GM18517 (cell line): ENCODE data around the gene TOX4.
"Not testable (repeated sequence)": the region's sequence is repeated elsewhere in the genome, so short reads cannot be mapped to it uniquely, and the experiment has no call there.

Experiments
- ATAC-seq: cut with Tn5 transposase; IDR thresholded peaks from one replicate; pipeline ENCODE4 v1.9.1; 2021; ENCODE audit warnings: mild to moderate bottlenecking, moderate library complexity; ENCODE audit not compliant: unreplicated experiment

TOX4 gene

DNA sequence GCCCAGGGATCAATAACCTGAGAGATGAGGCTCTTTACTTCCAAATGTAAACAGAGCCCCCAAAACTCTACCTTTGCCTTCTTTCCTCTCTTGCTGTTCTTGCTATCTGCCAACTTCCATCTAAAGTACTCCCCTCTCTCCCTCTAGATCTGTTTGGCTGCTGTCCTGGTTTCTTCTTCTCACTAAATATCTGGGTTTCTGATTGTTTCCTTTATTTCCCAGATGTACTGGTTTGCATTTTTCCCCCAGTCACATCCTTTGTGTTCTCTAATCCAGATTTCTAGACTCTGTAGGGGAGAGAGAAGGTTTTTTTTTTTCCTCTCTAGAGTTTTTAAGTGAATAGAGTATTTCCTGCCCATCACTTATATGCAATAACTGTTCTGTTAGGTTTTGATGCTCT, 56.3 kb downstream of the TOX4 start:
- no peak for ATAC-seq

DNA sequence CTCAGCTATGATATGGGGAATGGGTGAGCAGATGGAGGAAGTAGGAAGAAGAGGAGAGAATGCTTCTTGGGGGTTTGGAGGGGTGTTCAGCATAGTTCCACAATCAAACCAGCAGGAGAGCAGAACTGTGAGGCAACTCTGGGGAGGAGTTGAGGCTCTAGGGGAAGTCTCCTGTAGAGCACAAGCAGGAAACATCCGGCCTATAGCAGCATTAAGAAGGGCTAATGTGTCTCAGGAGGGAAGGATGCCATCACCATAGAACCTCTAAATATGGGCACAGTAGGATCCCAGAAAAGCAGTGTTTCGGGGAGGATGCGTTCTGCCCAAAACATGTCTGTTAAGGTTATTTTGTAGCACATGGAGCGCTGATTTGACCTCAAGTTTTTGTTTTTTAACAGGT, 57.6 kb downstream of the TOX4 start:
- no peak for ATAC-seq

DNA sequence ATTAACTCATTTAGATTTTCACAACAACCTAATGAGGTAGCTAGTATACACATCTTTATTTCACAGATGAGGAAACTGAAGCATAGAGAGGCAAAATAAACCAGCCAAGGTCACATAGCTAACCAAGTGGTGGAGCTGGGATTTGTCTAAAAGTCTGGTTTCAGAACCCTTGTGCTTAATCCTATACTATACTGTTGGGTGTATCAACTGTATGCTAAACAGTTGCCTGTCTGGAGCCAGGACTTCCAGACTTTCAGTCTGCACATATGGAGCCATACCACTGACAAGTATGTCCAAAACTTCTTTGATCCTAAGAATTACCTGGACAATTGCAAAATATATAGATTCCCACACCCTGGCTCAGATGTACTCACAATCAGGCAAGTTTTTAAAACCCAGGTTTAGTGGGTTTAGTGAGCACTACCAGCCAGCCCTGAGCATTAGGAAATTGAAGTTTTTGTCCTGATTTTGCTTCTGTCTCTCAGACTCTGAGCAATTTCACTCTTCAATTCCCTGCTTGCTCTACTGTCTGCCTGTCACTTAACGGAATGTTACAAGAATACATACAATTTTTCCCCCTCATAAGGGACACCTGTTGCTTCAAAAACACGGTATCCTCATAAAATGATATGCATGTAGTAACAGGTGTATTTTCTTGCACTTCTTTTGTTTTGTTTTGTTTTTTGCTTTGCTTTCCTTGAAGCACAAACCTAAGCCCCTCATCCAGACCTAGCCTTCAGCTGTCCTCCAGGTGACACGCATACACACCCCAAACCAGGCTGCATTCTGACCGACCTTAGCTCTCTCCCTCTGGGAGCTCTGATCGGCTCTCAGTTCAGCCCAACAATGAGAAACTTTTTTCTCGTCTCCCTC, 58.8 kb downstream of the TOX4 start:
- no peak for ATAC-seq

DNA sequence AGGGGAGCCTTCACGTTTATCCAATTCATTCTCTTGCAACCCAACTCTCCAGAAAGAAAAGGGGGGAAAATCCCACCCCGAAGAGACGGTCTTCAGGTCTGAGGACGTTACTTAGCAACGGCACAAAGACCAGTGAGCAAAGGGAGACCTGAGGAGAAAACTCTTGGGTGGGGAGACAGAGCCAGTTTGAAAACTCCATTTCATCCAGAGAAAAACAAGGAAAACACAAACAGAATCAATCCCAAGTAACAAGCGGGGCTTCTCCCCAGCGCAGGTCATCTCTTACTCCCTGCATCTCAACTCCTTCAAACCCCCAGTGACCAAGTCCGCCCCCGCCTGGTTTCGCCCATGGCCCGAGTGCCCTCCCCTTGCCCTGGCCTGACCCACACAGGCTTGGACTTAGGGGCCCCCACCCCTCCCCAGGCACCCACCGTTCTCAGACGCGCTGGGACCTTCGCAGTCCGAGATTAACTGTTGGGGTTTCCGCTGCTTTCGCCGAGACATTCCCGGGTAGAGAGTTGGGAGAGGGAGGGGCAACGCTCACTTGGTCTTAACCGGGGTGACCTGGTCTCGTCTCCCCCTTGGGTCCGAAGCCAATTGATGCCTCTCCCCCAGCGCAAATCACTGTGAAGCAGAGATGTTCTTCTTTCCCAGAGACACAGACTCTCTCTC, 59.6 kb downstream of the TOX4 start:
- ATAC-seq: no peak

DNA sequence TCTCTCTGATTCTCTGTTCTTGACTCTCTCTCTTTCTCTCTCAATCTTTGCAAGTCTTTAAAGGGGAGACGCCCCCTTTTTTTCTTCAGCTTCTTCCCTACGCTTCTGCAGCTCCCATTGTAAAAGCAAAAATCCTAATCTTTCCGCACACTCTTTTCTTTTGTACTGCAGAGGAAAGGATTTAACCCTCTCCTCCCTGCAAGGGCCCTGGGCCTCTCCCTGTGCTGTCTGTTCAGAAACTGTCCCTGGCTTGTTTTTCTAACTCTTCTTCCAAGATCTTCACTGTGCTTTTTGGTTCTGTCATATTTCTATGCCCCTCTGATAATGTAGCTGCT, 60.1 kb downstream of the TOX4 start:
- no peak for ATAC-seq

DNA sequence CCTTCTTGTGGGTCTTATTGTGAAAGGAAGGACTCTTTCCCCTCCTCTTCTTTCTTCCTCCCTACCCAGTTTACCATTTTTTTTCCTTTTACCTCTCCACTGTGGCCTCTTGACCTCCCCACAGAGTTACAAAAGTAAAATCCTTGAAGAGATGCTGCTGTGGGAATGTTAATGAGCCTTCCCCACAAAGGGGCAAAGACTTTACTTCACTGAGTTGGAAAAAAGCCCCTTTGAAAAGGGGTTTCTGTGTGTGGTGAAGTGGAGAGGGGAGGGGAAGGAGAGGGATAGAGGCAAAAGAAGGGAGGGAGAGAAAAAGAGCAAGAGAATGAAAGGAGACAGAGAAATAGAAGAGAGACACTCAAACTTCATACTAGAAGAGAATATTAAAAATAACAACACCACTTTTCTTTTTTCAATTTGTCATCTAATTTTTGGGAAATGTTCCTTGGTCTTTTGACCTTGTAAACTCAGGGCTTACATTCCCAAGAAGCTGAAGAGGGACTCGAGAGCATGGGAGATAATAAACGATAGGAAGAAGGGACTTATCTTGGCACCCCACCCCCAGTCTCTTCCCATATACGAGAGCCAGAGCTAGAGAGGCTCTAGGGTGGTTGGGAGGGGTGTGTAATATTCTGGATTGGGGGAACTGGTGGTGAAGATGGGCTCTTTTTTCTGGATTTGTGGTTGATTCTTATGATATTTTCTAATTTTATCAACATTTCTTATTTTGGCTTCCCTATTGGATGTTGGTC, 62.4 kb downstream of the TOX4 start:
- ATAC-seq: no peak

DNA sequence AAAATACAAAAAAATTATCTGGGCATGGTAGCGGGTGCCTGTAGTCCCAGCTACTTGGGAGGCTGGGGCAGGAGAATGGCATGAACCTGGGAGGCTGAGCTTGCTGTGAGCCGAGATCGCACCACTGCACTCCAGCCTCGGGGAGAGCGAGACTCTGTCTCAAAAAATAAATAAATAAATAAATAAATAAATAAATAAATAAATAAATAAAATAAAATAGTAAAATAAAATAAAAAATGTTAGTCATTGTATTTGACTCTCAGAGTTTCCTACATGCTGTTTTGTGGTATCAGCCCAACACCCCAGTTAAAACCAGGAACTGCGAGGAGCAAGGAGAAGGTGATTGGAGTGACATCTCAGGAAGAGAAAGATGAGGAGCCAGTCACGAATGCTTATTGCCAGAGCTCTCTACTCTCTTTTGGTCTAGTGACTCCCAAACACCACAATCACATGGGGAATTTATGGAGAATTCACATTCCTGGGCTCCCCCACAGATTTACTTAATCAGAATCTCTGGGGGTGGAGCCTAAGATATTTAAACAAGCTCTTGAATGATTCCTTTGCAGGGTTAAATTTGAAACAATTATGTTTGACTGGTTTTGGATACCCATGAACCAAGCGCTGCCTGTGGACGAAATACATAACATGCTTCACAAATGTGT, 64.5 kb downstream of the TOX4 start:
- no peak for ATAC-seq

DNA sequence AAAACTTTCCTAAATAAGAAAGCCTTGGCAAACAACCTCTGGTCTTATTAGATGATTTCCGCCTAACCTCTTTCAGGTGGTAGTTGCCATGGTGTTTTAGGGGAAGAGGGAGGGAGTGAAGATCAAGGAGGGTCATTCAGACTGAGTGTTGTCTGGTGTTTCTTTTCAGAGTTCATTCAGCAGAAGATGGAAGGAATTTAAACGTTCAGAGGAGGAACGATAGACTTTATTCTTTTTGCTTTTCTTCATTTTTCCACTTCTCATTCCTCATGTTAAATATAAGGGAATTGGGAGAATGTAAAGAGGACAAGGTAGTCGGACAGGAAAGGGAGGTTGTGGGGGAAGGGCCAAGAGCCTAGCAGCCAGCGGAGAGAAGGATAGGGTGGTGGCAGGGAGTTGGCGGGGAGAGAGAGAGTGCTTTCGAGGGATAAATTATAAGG, 66.5 kb downstream of the TOX4 start:
- no peak for ATAC-seq

DNA sequence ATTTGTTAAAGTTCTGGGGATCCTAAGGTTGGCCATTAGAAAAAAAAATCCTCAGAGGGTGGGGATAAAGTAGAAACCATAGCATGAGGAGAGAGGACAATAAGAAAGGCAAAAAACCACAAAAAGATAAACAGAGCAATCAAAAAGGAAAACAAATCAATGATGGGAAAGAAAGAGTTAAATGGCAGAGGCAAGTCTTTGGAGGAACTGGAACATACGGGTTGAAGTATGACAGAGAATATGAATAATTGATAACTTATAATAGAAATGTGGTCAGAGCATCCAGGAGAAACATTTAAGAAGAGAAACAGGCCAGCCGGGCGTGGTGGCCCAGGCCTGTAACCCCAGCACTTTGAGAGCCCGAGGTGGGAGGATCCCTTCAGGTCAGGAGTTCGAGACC, 67.0 kb downstream of the TOX4 start:
- ATAC-seq: no peak

DNA sequence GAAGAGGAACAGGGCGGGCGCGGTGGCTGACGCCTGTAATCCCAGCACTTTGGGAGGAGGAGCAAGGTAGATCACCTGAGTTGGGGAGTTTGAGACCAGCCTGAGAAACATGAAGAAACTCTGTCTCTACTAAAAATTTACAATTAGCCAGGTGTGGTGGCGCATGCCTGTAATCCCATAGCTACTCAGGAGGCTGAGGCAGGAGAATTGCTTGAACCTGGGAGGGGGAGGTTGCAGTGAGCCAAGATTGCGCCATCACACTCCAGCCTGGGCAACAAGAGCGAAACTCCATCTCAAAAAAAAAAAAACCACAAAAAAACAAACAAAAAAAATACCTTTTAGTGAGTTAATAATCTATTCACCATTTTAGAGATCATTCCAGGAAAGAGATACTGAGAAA, 67.6 kb downstream of the TOX4 start:
- not testable (repeated sequence) for ATAC-seq
